CD4-positive, alpha-beta T cell treated with Interleukin-21 for 1 hour (primary cell): ENCODE measurements around the gene EFCAB12.
"Not testable (repeated sequence)": the region's sequence is repeated elsewhere in the genome, so short reads cannot be mapped to it uniquely, and the experiment has no call there.

Source experiments
- DNase-seq: peaks from one replicate; pipeline ENCODE4 v3.0.0-alpha.2; 2020

The EFCAB12 gene

DNA sequence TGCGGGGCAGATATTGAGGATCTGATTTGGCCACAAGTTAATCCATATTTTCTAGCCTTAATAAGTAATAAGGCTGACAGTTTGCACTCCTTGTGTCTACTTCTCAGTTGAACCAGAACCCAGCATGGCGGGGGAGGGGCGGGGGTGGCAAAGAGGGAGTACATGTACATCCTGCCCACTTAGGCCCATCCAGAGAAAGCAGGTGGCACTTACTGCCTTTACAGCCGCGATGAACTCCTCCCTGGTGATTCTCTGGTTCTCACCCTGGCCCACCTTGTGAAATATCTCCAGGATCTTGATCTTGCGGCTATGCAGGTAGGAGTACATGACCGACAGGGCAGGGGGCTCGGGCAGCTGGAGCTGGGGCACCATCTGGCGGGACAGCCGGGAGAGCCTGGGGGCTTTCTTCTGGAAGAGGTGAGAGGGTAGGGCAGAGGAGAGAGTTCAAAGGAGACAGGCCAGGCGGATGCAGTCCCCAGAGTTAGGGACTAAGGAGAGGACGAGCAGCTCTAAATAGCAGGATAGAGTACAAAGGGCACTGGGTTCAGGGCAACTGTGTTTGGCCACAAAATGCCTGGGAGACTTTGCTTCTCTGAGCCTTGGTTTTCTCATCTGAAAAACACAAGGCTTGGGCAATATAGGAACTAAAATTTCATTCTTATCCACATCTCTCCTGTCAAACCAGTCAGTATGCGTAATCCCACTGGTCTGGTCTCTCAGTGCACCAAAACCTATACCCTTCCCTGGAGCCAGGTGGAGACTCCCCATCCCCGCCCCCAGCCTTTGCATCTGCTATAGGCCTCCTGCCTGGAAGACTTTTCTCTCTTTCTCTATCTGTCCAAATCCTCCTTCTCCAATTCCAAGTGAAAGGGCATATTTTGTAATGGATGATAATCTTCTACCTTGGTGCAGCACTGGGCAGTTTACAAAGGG lies 10.1 kb downstream of the EFCAB12 start:
- no peak for DNase-seq

DNA sequence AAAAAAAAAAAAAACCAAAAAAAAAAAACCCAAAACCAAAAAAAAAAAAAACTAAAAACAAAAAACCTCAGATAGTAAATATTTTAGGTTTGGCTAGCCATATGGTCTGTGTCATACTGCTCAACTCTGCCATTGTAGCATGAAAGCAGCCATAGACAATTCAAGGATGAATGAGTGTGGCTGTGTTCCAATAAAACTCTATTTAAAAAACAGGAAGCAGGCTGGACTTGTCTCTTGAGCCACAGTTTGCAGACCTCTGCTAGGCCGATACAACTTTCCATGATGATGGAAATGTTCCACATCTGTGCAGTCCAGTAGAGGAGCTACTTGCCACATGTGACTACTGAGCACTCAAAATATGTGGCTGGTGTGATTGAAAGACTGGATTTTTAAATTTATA lies 11.1 kb downstream of the EFCAB12 start:
- no peak for DNase-seq

DNA sequence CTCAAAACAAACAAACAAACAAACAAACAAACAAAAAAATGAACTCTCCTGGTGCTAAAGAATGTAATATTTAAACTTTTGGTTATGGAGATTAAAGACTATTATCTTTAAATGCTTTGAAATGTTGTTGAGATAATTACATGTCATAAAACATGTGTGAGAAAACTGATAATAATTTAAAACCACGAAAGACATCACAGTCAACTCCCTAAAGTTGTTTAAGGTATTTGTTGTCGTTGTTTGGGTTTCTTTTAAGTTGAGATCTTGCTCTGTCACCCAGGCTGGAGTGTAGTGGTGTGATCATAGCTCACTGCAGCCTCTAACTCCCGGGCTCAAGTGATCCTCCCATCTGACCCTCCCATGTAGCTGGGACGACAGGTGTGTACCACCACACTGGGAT lies 12.0 kb downstream of the EFCAB12 start:
- DNase-seq = no peak

DNA sequence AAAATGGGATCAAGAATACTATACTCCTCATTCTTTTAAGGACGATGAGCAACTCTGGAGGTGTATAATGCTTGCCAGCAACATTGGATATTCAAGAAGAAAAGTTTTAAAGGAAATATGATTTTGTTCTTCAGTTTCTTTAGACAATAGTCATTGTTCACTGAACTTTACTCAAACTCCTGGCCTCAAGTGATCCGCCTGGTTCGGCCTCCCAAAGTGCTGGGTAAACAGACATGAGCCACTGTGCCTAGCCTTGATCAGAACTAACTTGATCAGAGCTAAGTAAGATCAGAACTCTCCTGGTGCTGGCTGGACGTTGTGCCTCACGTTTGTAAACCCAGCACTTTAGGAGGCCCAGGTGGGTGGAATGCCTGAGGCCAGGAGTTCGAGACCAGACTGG lies 12.6 kb downstream of the EFCAB12 start:
- no peak for DNase-seq

DNA sequence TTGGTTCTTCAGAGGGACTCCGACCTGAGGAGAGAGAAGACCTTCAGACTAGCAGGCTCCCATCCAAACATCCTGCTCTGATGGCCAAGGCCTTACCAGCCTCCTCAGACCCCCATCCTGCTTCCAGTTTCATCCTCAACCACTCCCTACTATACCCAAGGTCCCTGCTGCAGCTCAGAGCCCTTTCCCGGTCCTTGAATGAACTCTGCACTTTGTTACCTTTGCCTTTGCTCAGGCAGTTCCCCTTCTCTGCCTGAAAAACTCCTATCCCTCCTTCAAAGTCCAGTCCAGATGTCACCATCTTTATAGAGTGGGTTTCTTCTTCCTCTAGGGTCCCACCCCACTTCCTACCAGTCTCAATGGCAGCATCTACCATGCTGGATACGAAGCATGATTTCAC lies 13.1 kb downstream of the EFCAB12 start:
- DNase-seq = no peak

DNA sequence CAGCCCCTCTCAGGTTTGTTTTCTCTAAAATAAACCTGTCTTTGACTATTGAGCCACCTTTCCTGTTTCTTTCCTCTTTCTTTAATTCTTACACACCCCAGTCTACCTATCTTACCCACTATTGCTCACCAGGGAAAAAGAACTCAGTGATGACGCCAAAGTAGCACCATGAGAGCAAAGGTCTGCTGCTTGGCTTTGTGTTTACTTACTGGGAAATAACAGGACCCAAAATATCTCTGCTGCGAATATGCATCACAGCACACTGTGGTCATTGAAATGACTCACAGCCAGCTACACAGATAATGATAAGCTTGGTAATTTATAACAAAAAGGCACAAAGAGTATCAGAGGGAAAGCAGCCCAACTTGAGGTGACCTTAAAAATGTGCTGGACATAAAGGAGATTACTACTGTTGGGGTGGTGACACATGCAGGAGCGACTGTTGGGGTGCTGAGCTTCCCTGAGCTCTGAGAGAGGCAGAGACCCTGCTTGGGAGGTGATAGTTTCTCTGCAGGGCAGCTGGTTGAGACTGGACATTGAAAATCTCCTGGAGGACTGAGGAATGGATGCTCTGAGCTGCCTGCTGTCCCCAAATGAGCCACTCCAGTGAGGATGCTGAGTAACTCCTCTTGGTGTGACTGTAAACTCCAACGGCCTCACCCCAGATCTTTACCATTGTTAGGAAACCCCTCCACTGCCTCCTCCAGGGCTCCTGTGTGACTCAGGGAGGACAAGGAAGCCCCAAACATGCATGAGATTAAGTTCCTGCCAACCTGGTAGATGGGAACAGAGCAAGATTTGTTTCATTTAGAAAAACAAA lies 14.5 kb downstream of the EFCAB12 start:
- no peak for DNase-seq

DNA sequence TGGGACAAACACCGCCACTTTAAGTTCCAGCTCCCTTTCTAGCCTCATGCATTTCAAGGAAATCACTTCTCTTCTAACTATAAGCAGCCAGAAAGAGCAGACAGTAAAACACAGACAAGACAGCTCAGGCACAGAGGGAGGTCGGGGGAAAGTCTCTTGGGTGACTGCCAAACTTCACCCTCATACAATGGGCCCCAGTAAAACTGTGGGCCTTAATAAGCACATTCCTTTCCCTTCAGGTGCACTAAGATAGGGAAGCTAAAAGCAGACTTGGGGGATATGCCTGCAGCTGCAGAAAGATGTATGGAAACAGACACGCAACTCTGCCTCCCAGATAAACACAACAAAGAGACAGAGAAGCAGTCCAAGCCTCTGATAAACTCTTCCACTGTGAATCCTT lies 15.2 kb downstream of the EFCAB12 start:
- not testable (repeated sequence) for DNase-seq

DNA sequence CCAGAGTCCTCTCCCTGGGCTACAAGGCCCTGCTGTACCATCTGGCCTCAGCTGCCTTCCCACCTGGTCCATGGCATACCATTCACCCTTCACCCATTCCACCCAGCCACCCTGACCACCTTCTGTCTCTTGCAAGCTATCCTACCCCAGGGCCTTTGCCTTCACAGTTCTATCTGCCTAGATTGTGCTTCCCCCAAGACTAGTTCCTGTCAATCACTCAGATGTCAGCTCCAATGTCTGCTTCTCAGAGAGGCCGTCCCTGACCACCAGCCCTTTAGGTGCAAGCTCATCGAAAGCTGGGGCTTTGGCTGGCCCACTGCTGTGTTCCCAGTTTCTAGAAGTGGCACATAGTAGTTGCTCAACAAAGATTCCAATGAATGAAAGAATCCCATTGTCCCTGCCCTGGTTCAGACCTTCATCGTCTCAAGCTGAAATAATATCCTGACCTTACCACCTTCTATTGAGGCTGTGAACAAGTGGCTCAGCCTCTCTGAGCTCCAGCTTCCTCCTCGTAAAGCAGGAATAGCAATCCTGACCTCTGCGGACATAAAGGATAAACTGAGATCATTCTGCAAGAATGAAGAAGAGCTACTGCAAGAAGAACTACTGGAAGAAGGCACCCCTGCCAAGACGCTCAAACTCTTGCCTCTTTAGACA lies 15.8 kb downstream of the EFCAB12 start:
- no peak for DNase-seq

DNA sequence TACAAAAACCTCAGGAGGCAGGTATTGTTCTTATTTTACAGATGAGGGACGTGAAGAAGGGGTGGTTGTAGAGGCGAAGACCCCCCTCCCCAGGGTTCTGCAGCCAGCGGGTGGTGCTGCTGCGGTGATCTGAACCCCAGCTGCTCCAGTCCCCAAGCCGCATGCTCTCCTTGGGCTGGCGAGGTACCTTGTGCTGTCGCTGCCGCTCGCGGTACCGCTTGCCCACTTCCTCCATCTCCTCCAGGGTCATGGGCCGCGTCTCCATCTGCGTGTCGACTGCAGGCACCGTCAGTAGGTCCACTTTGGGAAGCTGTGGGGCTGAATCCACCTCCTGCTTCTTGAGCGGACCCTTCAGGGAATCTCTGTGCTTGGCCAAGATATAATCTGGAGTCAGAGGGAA lies 17.5 kb downstream of the EFCAB12 start:
- no peak for DNase-seq

DNA sequence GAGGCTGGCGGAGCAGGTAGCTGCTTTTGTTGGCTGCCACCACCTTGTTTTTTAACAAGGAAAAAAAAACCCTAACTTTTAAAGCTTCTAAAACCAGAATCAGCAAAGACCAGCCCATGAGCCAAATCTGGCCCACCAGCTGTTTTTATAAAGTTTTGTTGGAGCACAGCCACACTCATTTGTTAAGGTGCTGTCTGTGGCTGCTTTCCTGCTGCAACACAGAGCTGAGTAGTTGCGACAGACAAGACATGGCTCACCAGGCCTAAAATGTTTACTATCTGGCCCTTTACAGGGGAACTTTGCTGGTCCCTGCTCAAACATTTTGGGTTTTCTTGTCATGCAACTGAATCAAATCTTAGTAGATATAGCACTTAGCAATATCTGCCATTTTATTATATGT lies 18.9 kb downstream of the EFCAB12 start:
- DNase-seq = no peak

DNA sequence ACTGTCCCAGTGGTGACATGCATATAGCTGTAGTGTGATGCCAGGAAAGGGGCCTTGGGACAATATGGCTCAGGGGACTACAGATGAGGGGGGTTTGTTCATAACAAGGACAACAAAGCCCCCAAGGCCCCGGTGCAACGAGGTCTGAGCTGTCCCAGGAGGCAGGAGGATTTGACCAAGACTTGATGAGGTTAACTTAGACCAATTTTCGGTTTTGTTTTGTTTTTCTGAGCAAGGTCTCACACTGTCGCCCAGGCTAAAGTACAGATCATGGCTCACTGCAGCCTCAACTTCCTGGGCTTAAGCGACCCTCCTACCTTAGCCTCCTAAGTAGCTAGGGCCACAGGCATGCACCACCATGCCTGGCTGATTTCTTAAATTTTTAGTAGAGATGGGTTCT lies 23.8 kb downstream of the EFCAB12 start:
- no peak for DNase-seq

DNA sequence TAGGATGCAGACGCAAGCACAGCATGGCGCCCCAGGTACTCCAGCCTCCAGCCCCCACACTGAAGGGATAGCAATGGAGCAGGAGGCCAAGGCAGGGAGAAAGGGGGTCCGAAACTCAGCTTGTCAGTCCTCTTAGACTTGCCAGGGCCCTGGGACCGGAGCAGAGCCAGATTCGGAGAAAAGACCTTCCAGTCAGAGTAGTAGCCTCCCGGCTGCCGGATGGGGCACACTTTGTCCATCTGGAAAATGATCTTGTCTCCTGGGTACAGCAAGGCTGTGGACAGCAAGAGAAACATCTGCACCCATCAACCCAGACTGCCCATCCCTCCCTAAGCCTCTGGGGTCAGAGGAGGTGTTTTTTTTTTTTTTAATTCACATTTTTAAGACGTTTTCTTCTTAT lies 24.3 kb downstream of the EFCAB12 start:
- no peak for DNase-seq

DNA sequence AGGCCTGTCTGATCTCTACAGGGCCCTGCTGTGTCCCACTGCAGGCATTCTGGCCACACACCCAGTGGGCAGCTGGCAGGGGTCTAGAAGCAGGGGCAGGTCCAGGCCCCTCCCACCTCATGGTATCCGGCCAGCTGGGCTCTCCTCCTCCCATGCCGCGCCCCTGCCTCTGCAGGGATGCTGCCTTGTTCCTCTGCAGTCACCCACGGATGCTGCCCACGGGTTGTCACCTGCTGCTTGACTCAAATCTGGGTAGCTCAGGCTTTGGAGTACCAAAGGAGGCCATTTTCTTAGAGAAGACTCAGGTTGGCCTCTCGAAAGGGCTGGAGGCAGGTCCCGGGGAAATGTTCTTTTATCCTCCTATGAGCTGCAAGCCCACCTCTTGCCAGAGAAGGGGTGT lies 25.0 kb downstream of the EFCAB12 start:
- DNase-seq = no peak

DNA sequence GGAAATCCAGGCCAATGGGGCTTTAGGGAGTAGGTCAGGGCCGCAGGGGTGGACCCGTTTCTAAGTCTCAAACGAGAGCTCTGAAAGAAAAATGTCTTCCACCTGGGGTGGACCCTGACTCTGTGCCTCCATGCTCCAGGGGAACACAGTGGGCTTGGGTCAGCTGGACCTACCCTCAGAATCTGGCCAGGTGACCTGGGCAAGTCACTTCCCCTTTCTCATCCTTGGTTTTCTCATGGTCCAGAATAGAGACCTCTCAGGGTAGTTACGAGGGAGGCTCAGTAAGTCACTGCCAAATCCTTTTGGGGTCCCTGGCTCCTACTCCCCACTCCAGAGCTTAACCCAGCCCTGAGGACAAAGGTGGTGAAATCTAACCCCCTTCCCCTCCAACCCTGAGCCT lies 25.8 kb downstream of the EFCAB12 start:
- DNase-seq = no peak

DNA sequence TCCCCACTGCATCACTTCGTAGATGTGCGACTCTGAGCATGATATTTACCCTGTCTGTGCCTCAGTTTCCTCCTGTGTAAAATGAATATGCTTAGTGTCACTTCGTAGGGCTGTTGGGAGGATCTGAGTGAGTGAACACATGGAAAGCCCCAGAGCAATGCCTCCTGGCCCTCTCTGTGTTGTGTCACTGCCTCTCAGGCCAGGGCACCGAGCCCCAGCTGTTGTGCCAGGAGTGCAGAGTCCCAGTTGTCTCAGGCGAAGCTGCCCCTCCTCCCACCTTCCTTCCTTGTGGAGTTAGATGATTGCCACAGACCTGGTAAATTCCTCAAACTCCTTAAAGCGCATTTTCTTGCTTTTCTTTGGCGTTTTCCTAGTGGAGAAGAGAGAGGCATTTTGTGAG lies 26.2 kb downstream of the EFCAB12 start:
- DNase-seq = no peak

DNA sequence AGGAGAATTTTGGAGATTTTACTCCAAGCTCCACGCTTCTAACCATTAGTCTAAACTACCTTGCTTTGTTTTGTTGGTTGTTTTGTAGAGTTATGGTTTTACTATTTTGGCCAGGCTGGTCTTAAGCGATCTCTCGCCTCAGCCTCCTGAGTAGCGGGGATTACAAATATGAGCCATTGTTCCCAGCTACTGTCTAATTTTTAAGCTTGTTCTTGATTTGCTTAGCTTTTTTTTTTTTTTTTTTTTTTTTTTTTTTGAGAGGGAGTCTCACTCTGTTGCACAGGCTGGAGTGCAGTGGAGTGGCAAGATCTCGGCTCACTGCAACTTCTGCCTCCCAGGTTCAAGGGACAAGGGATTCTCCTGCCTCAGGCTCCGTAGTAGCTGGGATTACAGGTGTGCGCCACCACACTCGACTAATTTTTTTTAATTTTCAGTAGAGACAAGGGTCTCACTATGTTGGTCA lies 28.5 kb downstream of the EFCAB12 start:
- DNase-seq = no peak

DNA sequence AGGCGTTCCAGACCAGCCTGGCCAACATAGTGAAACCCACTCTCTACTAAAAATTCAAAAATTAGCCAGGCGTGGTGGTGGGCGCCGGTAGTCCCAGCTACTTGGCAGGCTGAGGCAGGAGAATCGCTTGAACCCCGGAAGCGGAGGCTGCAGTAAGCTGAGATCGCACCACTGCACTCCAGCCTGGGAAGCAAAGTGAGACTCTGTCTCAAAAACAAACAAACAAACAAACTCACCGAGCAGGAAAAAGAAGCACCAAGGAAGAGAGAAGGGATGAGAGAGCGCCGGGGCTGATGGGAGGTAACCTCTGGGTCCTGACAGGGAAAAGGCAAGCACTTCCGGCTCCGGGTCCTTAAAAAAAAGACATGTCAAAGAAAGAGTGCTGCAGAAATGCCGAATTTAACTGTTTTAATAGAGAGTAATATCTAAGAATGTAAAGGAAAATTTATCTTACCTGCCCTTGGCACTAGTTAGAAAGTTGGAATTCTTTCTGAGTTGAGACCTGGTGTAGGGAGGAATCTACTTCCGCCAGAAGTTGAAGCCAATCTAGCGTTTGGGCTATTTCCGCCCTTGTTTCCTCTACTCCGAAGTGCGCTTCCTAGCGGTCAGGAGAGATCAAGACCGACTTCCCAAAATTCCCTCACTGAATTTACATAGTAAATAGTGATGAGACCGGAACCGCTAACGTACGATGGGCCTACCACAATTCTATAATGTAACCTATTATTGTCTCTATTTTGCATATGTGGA lies 29.1 kb downstream of the EFCAB12 start:
- peak; percentile 89 for DNase-seq

DNA sequence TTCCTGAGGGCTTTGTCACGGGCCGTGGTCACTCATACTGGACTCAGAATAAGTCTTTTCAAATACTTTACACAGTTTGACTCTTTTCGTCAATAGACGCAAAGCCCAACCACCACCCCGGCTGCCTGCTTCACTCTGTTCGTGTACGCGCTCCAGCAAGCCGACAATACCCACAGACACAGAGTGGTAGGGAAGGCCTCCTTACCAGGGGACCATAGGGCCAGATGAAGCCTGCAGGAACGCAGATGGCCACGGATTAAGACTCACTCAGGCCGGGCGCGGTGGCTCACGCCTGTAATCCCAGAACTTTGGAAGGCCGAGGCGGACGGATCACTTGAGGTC lies 29.7 kb downstream of the EFCAB12 start:
- peak; percentile 9 for DNase-seq

DNA sequence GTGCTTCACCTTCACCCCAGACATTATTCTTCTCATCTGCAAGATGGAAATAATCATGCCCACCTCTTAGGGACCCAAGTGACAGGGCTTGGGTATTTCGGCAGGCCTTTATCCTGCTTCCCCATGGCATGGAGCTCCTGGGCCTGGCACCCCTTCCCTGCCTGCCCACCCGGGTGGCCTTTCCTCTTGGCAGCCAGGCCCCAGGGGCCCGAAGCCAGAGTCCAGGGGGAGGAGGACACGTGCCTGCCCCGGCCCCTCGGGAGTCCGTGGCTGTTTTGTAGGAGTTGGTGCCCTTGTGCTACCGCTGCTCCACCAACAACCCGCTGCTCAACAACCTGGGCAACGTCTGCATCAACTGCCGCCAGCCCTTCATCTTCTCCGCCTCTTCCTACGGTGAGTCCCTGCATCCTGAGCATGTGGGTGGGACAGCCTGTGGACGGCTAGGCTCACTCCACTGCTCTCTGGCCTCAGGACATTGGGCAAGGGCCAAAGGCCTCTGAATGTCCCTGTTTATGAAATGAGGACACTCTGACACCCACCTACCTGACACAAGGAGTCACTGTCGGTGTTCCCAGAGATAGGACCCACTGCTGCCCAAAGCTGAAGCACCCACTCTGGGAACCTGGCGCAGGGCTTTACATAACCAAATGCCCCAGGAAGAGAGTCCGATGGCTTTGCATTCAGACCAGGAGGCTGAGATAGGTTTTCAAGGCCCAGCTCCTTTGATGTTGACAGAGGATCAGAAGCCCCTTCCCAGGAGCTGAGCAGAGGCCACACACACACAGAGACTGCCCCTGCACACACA lies 34.5 kb downstream of the EFCAB12 start:
- not testable (repeated sequence) for DNase-seq

DNA sequence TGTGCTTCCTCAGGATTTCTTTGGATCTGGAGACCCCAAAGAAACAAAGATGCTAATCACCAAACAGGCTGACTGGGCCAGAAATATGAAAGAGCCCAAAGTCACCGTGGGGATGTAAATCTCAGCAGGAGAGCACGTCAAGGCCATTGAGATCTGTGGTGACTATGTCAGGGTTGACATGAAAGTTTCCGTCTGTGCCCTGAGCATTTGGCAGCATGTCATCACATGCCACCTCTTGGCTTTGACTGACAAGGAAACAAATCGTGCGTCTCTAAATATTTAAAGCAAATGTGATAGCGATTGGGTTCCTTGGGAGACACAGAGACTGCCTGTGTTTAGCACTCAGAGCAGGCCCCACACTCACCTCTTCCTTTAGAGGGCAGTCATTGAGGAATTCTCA lies 35.2 kb downstream of the EFCAB12 start:
- no peak for DNase-seq

DNA sequence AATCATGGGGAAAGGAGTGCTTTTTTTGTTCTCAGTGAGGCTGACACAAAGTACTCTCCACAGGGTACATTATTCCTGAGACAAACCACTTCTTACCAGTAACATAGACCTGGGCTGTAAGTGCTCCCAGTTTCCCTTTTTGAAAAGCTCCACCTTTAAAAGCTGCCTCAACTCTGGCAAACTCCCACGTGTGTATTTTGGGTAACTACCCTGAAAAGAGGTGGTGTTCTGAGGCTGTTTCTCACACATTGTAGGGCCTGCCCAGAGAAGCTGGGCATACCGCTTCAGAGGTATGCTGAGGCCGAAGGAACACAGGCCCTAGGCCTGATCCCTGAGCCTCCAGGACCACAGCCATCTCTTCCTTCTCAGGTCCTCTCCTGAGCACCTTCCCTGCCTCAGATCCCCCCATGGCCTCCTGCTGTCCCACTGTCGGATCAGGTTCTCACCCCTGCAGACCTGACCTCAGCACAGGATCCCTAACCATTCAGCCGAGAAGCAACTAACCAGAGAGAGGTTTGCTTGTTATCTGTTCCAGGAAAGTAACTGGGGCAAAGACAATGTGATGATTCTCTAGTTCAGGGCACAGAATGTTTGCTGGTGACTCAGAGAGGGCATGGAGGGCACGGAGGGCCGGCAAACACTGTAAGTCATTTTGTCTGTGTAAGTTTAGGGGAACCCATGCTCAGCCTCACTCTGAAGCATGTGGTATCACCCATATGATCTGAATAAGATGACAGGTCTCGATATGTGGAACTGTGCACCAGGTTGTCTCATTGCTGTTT lies 36.1 kb downstream of the EFCAB12 start:
- not testable (repeated sequence) for DNase-seq
